HG03135 (cell line): ENCODE data around the gene VSTM5.
"Not testable (repeated sequence)": the region's sequence is repeated elsewhere in the genome, so short reads cannot be mapped to it uniquely, and the experiment has no call there.

Experiments used
- ATAC-seq: cut with Tn5 transposase; IDR thresholded peaks from one replicate; pipeline ENCODE4 v1.9.1; 2021; ENCODE audit warnings: mild to moderate bottlenecking, moderate library complexity; ENCODE audit not compliant: unreplicated experiment

VSTM5 gene

GRCh38 chr11:93850594-93851018 lies at the start of gene VSTM5:
VSTM5 (minus strand) TSS chr11:93850618; CDS start chr11:93850502, 116 bp downstream.
- no peak for ATAC-seq

- ATAC-seq: no peak
Measured at GRCh38 chr11:93895106-93895862, 44.9 kb upstream of the VSTM5 start.

GRCh38 chr11:93890391-93891051 lies 40.1 kb upstream of the VSTM5 start:
- ATAC-seq: no peak

GRCh38 chr11:93887111-93887510 lies 36.7 kb upstream of the VSTM5 start:
- ATAC-seq: no peak

- not testable (repeated sequence) for ATAC-seq
Measured at GRCh38 chr11:93879114-93879513, 28.7 kb upstream of the VSTM5 start.

GRCh38 chr11:93875637-93876036 lies 25.2 kb upstream of the VSTM5 start:
- ATAC-seq: no peak

GRCh38 chr11:93871526-93871925 lies 21.1 kb upstream of the VSTM5 start:
- ATAC-seq: no peak

- no peak for ATAC-seq
Measured at GRCh38 chr11:93870616-93871015, 20.2 kb upstream of the VSTM5 start.

GRCh38 chr11:93869830-93870229 lies 19.4 kb upstream of the VSTM5 start:
- no peak for ATAC-seq

- ATAC-seq: not testable (repeated sequence)
Measured at GRCh38 chr11:93868404-93868803, 18.0 kb upstream of the VSTM5 start.

GRCh38 chr11:93861808-93862207 lies 11.4 kb upstream of the VSTM5 start:
- no peak for ATAC-seq

GRCh38 chr11:93858121-93858775 lies 7.8 kb upstream of the VSTM5 start:
- no peak for ATAC-seq

- no peak for ATAC-seq
Measured at GRCh38 chr11:93857413-93858120, 7.1 kb upstream of the VSTM5 start.

GRCh38 chr11:93852242-93852641 lies 1.8 kb upstream of the VSTM5 start:
- ATAC-seq: no peak

GRCh38 chr11:93849751-93850593 lies 446 bp downstream of the VSTM5 start:
- no peak for ATAC-seq

GRCh38 chr11:93849201-93849600 lies 1.2 kb downstream of the VSTM5 start:
- ATAC-seq: no peak

- no peak for ATAC-seq
Measured at GRCh38 chr11:93846411-93846810, 4.0 kb downstream of the VSTM5 start.

GRCh38 chr11:93845181-93846092 lies 5.0 kb downstream of the VSTM5 start:
- ATAC-seq: no peak

- no peak for ATAC-seq
Measured at GRCh38 chr11:93844568-93844967, 5.8 kb downstream of the VSTM5 start.
